Endothelial cell (in vitro differentiated cells): ENCODE data around the gene CCDC134. TPM values are rescaled to one million over a fixed set of nuclear protein-coding genes. Genes with fewer than 3 reads are reported as not detected.
A peak's percentile ranks its signal among the peaks of the same experiment; 100 is the strongest.

Experiments
- DNase-seq: peaks from one replicate; pipeline ENCODE4 v3.0.0; 2021; ENCODE audit warnings: low spot score
- H3K27ac Mint-ChIP-seq: one replicate; pipeline ENCODE4 v1.8.0; 2021; ENCODE audit warnings: mixed read lengths, inconsistent platforms; ENCODE audit not compliant: unreplicated experiment
- H3K27me3 Mint-ChIP-seq: one replicate; pipeline ENCODE4 v1.8.0; 2021; ENCODE audit warnings: mild to moderate bottlenecking, moderate library complexity, mixed read lengths, inconsistent platforms; ENCODE audit not compliant: unreplicated experiment
- H3K36me3 Mint-ChIP-seq: one replicate; pipeline ENCODE4 v1.8.0; 2021; ENCODE audit warnings: mild to moderate bottlenecking, low read depth, mixed read lengths, inconsistent platforms; ENCODE audit not compliant: unreplicated experiment
- H3K4me1 Mint-ChIP-seq: one replicate; pipeline ENCODE4 v1.8.0; 2021; ENCODE audit warnings: mild to moderate bottlenecking, mixed read lengths, inconsistent platforms; ENCODE audit not compliant: unreplicated experiment
- H3K4me3 Mint-ChIP-seq: one replicate; pipeline ENCODE4 v1.8.0; 2021; ENCODE audit warnings: mild to moderate bottlenecking, mixed read lengths, inconsistent platforms; ENCODE audit not compliant: unreplicated experiment
- H3K9me3 Mint-ChIP-seq: one replicate; pipeline ENCODE4 v1.8.0; 2021; ENCODE audit warnings: mixed read lengths, inconsistent platforms; ENCODE audit not compliant: unreplicated experiment
- total RNA-seq: library from RNA; stranded (reverse); fragmentation: NEBNext Ultra II Directional; extraction: Animal tissue kit (Norgen Biotek cat#: 25700); gene quantifications from one replicate; pipeline ENCODE4 v1.2.1, GENCODE V29; 2021; ENCODE audit not compliant: unreplicated experiment
- TF ChIP-seq, protein P1 (sequence below): fragments of 200-600 bp; sonication (generic); IDR thresholded peaks from one replicate; pipeline ENCODE4 v1.5.0; 2021; ENCODE audit warnings: antibody characterized with exemption; ENCODE audit not compliant: unreplicated experiment

The CCDC134 gene
- total RNA-seq, 1 donor from 2014 or later: 8.8 TPM

DNA sequence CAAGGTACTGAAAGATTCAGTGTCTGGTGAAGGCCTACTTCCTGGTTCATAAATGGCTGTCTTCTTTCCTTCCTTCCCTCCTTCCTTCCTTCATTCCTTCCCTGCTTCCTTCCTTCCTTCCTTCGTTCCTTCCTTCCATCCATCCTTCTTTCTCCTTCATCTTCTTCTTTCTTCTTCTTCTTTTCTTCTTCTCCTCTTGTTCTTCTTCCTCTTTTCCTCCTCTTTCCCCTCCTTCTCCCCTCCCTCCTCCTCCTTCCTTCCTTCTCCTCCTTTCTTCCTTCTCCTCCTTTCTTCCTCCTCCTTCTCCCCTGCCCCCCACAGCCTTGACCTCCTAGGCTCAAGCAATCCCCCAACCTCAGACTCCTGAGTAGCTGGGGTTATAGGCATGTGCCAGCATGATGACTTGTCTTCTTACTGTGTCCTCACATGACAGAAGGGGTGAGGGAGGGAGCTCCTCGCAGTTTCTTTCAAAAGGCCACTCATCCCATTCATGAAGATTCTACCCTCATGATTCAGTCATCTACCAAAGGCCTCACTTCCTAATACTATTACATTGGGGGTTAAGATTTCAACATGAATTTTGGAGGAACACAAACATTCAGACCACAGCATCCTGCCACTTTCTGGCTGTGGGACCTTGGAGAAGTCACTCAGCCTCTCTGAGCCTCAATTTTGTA, 22.6 kb upstream of the CCDC134 start:
- no peak overlapping the region for H3K27ac Mint-ChIP-seq
- H3K27me3 Mint-ChIP-seq: peaks cover 2% of the 10 kb centered on the region
- H3K9me3 Mint-ChIP-seq: no peaks in the 10 kb centered on the region
- H3K36me3 Mint-ChIP-seq: no peaks in the 10 kb centered on the region
- no peak overlapping the region for H3K4me3 Mint-ChIP-seq
- peaks cover 22% of the 10 kb centered on the region for H3K4me1 Mint-ChIP-seq
- DNase-seq: no peak
- TF ChIP-seq, protein P1, sequence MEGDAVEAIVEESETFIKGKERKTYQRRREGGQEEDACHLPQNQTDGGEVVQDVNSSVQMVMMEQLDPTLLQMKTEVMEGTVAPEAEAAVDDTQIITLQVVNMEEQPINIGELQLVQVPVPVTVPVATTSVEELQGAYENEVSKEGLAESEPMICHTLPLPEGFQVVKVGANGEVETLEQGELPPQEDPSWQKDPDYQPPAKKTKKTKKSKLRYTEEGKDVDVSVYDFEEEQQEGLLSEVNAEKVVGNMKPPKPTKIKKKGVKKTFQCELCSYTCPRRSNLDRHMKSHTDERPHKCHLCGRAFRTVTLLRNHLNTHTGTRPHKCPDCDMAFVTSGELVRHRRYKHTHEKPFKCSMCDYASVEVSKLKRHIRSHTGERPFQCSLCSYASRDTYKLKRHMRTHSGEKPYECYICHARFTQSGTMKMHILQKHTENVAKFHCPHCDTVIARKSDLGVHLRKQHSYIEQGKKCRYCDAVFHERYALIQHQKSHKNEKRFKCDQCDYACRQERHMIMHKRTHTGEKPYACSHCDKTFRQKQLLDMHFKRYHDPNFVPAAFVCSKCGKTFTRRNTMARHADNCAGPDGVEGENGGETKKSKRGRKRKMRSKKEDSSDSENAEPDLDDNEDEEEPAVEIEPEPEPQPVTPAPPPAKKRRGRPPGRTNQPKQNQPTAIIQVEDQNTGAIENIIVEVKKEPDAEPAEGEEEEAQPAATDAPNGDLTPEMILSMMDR: no peak

DNA sequence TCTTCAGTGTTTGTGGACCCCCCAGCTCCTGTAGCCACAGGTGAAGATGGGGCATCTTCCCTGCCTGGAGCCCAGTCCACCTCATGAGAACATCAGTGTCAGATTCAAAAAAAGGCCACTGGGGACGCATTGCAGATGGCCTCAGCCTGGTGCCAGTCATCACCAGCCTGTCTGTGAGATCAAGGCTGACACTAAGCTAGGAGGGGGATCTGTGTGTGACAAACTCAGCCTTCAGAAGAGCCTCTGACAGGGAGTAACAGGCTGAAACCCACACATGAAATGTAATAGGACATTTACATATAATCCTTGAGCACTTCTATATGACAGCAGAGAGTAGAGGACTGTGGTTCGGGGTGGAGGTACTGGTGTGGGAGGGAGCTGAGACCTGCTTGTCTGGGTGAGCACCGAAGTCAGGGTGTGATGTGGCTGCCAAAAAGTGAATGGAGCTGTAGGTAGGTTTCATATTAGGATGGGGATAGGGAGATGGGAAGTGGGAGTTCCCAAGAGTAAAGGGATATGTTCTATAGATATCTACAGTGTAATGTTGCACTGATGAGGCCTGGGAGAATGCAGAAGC, 20.5 kb upstream of the CCDC134 start:
- Mint-ChIP-seq H3K36me3 (no peaks in the 10 kb centered on the region), H3K4me1 (peaks cover 26% of the 10 kb centered on the region), H3K4me3 (no peak overlapping the region), H3K27me3 (peaks cover 2% of the 10 kb centered on the region), H3K27ac (peak overlapping the region; percentile 6), H3K9me3 (no peaks in the 10 kb centered on the region)
- no peak for DNase-seq
- TF ChIP-seq, protein P1: no peak

DNA sequence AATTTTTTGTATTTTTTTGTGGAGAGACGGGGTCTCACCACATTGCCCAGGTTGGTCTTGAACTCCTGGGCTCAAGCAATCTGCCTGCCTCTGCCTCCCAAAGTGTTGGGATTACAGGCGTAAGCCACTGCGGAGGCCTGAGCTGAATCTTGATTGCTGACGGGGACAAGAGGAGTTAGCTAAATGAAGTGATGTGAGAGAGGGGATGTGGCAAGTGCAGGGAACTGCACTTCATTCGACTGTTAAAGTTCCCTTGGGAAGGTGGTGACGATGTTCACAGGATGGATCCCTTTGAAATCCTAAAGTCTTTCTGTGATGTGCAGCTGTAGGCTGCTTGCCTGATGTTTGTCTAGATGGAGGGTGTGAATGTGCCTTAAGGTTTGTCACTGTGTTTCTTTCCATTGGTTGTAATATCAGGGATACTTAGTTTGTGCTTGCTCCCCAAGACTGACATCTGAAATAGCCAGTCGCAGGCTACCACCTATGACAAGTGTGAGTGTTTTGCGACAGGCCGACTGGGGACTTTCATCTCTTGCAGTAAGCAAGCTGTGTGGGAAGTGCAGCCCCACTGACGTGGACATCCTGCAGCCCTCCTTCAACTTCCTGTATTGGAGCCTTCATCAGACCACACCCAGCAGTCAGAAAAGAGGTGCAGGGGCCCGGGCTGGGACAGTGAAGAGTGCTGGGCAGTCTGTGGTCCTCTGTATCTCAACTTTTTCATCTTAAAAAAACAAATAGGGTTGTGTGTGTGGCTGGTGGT, 19.6 kb upstream of the CCDC134 start:
- Mint-ChIP-seq H3K4me3 (no peak overlapping the region), H3K36me3 (no peaks in the 10 kb centered on the region), H3K9me3 (no peaks in the 10 kb centered on the region), H3K27me3 (peaks cover 2% of the 10 kb centered on the region), H3K4me1 (peaks cover 25% of the 10 kb centered on the region), H3K27ac (no peak overlapping the region)
- no peak for DNase-seq
- TF ChIP-seq, protein P1: no peak

DNA sequence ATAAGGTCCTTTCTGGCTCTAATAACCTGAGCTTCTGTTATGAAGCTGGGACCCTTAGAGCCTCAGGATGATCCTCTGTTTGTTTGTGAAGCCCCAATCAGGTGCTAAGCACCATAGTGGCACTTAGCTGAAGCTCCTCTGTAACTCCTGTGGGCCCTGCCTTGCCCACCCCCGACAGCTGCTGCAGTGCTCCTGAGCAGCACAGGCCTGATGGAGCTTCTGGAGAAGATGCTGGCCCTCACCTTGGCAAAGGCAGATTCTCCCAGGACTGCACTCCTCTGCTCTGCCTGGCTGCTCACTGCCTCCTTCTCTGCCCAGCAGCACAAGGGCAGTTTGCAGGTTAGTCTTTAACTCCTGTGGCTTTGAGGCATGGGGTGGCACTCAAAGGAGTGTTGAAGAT, 19.0 kb upstream of the CCDC134 start:
- Mint-ChIP-seq H3K4me1 (peaks cover 20% of the 10 kb centered on the region), H3K27me3 (peaks cover 2% of the 10 kb centered on the region), H3K9me3 (no peaks in the 10 kb centered on the region), H3K27ac (no peak overlapping the region), H3K36me3 (no peaks in the 10 kb centered on the region), H3K4me3 (no peak overlapping the region)
- no peak for DNase-seq
- TF ChIP-seq, protein P1: no peak

DNA sequence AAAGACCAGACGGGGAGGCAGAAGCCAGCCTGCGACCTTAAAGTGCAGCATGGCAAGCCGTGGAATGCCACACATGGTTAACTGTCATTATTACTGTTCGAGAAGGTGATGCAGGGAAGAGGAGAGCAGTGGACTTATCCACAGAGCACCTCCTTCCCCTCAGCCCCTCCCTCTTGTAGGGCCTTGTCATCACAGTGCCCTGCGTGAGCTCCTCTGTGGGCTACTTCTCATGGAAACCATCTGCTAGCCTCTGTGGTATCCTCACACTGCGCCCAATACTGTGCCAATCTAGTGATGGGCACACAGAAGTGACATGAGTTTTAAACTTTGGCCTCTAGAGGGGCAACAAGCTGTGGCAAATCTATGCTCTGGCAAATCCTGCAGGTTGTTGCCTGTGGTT, 18.2 kb upstream of the CCDC134 start:
- Mint-ChIP-seq H3K27me3 (peaks cover 2% of the 10 kb centered on the region), H3K4me1 (peaks cover 20% of the 10 kb centered on the region), H3K27ac (no peak overlapping the region), H3K36me3 (no peaks in the 10 kb centered on the region), H3K9me3 (no peaks in the 10 kb centered on the region), H3K4me3 (no peak overlapping the region)
- TF ChIP-seq, protein P1: no peak
- DNase-seq: no peak
